Raji (cell line): ENCODE measurements around the gene KMT2B.

ENCODE experiments used
- POLR2A ChIP-seq: IDR thresholded peaks from 2 replicates; pipeline ENCODE4 v1.6.1; 2011; ENCODE audit warnings: low read depth, low read length, control low read depth; ENCODE audit not compliant: insufficient read depth

KMT2B gene

DNA sequence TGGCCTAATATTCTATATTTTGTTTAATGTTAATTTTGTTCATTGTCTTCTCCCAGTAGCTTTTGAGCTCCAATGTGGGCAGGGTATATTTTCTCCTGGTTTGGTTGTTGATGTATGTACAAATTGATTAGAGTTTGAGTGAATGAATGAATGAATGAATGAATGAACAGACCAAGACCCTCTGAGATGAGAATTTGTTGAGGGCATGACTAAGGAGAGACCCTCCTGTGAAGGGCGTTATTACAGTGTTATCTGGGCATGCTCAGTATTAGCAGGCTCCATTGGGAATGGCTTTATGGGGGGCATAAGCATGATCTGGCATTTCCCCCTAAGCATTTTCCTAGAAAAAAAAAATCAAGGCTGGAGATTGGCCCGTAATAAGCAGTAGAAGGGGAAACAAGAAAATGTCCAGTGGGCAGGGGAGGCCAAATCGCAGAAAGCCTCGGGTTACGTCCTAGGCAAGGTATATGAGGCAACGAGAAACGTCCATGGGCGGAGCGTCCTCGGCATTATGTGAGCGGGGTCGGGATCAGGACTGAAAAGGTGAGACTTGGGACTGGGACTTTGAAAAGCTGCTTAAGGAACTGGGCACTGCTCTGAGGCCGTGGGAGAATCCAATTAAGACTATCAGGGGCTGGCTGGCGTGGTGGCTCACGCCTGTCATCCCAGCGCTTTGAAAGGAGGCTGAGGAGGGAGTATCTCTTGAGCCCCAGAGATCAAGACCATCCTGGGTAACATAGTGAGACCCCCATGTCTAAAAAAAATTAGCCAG is 56.7 kb downstream of the KMT2B start:
- no peak for TF ChIP-seq POLR2A

DNA sequence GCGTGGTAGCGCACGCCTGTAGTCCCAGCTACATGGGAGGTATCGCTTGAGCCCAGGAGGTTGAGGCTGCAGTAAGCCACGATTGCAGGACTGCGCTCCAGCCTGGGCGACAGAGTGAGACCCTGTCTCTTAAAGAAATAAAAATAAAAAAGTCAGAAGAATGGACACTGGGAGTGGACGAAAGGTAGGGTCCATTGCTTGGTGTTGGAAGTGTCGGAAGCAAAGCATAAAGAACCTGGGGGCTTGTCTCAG is 57.2 kb downstream of the KMT2B start:
- TF ChIP-seq POLR2A, result no peak

DNA sequence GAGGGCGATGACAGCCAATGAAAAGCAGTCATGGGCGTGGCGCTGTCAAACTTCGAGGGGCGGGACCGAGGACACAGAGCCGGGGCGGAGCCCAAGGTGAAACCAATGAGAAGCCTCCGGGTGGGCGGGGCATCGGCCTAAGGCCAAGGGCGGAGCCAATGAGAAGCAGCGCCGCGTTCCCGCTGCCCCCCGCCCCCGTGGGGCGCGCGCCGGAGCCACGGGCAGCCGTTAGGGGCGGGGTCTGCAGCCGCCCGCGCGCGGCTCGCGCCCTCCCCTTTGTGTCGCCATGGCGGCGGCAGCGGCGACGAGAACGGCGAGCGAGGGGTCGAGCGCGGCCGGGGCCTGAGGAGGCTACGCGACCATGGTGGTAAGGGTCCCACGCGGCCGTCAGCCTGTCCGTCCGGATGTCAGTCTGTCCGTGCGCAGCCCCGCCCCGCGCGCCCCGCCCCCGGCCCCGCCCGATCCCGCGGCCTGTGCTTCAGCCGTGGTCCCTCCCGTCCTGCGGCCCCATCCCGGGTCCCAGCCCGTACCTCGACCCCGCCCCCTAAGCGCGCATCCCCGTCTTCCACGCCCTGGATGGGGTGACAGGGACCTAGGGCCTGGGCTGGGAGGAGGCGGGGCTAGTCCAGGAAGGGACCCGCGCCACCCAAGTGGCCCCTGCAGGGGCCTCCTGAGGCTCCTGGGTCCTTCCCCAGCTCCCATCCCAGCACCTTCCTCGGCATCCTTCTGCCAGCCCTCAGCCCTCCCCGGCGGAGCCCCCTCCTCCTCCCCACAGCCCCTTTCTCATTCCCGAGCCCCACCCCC is 57.7 kb downstream of the KMT2B start, which contains the start of gene ARHGAP33:
Gene ARHGAP33 (plus strand): TSS at position 267 of the 804 bp plus-strand sequence. CDS start 95 bp downstream, at position 362.
- peak; percentile 61 for TF ChIP-seq POLR2A

DNA sequence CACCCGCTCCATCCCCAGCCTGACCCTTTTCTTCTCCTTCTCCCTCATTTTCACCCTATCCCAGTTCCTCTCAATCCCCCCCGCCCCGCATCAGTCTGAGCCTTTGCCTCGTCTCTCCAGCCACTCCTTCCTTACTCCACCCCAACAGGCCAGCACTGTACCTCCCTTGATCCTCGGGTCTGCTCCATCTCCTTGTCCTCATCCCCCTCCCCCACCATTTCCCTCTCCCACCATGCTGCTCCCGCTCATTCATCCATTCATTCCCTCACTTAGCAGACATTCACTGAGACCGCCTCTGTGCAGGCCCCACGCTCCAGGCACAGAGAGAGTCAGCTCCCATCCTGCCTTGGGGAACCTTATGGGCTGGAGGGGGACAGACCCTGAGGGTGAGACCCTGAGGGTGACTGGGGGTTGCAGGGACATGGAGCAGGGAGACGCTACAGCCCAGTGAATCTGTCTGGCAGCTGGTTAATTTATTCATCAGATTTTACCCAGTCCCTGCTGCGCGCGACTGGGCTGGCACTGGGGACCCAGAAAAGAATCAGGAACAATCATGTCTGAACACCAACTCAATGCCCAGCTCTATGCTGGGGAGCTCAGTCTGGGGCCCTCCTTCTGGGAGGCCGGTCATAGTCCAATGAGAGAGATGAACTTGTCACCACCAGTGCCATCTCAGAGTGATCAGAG is 58.4 kb downstream of the KMT2B start:
- no peak for TF ChIP-seq POLR2A

DNA sequence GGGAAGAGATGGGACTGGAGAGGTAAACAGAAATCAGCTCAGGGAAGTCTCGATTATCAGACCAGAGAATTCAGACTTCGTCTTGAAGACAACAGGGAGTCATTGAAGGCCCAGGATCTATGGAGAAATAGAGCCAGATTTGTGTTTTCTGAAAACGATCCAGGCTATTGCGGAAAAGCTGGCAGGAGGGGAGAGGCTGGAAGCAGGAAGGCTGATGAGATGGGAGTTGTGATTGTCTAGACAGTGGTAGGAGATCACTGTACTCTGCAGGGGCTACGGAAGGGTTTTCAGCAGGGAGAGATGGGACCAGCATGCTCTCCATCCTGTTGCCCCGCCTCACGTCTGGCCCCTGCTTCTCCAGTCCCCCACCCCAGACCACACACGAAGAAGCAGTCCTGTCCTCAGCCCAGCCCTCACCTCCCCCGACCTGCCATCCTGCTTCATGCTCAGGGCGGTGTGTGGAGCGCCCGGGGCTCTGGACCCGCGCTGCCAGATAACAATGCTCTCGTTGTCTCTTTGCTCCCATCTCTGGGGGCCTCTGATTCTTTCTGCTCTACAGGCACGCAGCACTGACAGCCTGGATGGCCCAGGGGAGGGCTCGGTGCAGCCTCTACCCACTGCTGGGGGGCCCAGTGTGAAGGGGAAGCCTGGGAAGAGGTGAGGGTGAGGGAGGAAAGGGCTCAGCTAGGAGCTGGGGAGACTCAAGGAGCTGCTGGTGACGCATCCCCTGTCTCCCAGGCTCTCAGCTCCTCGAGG is 59.5 kb downstream of the KMT2B start:
- TF ChIP-seq POLR2A, result no peak

DNA sequence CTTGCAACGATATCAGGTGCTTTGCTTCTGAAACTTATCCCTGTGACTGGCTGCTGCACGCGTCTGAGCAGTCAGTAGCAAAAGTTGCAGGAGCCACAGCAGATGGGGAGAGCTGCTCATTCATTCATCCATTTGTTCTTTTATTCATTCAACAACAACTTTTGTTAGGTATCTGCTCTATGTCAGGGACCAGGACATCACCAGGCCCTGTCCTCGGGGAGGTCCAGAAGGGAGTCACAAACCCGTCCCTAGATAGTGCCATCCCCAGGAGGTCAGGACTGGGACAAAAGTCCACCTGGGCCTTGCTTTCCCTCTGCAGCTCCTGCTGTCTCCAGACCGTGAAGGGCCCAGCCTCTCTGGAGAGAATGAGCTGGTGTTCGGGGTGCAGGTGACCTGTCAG is 60.2 kb downstream of the KMT2B start:
- TF ChIP-seq POLR2A, result no peak

DNA sequence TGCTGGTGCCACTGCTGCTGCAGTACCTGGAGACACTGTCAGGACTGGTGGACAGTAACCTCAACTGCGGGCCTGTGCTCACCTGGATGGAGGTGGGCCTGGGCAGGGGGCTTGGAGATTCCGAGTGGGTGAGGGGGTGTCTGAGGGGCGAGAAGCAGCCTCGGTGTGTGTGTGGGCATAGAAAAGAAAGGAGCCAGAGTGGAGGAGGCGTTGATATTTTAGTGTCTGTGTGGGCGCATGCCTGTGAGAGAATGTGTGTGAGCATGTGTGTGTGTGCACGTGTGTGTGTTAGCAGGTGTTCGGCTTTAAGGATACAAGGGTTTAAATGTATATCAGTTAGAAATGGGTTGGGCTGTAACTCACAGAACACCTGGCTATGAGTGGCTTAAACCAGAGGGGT is 61.2 kb downstream of the KMT2B start:
- no peak for TF ChIP-seq POLR2A

DNA sequence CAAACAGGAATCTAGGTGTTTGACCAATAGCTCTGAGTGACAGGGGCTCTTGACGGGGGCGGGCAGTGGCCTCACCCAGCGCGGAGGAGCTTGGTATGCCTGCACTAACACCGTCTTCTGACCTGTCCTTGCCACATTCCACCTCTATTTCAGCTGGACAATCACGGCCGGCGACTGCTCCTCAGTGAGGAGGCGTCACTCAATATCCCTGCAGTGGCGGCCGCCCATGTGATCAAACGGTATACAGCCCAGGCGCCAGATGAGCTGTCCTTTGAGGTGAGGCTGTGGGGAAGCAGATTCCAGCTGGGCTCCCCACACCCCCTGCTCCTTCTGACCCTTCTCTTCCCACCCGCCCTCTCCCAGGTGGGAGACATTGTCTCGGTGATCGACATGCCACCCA is 62.3 kb downstream of the KMT2B start:
- no peak for TF ChIP-seq POLR2A

DNA sequence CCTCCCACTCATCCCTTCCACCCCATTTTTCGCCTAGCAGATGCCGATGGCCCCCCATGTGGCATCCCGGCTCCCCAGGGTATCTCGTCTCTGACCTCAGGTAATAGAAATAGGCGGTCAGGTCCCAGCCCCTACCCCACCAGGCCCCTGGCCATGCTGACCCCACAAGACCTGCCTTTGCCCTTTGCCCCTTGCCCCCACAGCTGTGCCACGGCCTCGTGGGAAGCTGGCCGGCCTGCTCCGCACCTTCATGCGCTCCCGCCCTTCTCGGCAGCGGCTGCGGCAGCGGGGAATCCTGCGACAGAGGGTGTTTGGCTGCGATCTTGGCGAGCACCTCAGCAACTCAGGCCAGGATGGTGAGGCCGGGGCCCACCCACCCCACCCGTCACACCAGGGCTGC is 62.9 kb downstream of the KMT2B start:
- TF ChIP-seq POLR2A, result no peak

DNA sequence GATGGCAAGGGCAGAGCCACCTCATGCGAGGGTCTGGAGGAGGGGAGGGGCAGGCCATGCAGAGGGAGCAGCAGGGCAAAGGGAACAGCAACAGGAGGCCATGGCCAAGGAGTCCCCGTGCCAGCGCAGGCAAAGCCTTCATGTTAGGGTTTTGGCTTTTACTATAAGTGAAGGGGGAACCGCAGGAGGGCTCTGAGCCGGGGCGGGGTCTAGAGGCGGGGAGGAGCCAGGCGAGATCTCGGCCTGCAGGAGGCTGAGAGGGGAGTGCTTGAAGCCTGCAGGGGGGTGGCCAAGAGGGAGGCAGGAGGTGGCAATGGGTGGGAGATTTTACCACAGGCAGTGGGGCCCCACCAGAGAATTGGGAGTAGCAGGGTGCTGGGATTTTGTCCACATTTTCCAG is 63.8 kb downstream of the KMT2B start:
- no peak for TF ChIP-seq POLR2A

DNA sequence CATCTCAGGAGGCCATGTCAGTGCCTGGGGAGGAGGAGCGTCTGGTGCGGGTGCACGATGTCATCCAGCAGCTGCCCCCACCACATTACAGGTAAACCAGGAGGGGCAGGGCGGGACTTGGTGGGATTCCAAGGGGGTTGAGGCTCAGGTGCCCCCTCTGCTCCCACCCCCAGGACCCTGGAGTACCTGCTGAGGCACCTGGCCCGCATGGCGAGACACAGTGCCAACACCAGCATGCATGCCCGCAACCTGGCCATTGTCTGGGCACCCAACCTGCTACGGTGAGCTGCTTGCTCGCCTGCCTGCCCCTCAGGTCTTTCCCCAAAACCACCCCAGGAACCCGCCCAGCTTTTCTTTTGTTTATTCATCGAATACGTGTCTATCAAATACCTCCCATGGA is 64.8 kb downstream of the KMT2B start:
- TF ChIP-seq POLR2A, result no peak

DNA sequence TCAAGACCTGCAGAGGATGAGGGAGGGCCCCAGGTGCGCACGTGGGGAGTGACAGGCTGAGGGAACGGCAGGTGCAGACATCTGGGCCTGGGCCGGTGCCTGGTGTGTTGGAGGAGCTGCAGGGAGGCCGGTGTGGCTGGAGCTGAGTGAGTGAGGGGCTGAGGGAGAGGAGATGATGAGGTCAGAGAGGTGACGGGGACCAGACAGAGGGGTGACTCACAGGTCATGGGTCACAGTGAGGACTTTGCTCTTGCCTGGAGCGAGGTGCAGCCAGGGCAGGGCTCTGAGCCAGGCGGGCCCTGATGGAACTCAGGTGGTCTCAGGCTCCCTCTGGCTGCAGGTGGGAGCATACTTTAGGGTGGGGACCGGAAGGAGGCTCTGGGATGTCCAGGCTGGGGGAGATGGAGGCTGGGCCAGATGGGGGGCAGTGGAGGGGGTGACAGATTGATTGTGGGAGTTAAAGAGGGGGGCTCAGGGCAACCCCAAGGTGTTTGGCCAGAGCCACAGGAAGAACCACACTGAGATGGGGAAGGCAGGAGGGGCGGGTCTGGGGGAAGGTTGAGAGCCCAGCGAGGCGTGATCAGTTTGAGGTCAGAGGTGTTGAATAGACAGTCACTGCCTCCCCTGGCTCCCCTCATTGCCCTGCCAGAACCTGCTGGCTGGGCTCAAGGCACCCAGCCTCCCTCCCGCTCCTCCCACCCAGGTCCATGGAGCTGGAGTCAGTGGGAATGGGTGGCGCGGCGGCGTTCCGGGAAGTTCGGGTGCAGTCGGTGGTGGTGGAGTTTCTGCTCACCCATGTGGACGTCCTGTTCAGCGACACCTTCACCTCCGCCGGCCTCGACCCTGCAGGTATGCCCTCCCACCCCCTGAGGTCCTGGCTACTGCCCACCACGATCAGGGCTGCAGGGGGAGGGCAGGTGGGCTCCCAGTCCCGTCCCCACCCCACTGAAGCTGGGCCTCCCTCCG is 65.9 kb downstream of the KMT2B start:
- no peak for TF ChIP-seq POLR2A

DNA sequence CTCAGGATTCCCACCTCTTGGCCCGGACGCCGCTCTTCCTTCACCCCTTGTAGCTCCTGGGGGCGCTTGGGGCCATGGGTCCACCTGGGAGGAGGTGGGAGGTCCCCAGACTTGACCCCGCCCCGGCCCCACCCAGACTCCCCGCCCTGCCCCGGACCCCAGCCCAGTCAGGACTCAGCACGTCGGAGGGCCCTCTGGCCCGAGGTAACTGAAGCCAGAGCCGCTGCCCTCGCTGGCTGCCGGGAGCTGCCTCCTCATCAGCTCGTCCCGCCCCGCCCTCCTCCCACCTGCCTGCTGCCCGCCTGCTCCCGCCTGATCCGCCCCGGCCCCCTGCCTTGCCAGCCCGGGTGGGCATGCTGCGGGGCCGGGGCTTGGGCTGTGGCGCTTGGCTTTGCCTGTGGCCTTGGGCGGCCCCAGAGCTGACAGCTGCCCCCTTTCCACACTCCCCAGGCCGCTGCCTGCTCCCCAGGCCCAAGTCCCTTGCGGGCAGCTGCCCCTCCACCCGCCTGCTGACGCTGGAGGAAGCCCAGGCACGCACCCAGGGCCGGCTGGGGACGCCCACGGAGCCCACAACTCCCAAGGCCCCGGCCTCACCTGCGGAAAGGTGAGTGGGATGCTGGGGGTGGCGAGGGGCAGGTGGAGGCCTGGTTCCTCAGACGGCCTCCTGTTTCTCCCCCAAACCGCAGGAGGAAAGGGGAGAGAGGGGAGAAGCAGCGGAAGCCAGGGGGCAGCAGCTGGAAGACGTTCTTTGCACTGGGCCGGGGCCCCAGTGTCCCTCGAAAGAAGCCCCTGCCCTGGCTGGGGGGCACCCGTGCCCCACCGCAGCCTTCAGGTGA is 66.9 kb downstream of the KMT2B start:
- no peak for TF ChIP-seq POLR2A
